ENCODE measurements around the gene BRME1.

DNA sequence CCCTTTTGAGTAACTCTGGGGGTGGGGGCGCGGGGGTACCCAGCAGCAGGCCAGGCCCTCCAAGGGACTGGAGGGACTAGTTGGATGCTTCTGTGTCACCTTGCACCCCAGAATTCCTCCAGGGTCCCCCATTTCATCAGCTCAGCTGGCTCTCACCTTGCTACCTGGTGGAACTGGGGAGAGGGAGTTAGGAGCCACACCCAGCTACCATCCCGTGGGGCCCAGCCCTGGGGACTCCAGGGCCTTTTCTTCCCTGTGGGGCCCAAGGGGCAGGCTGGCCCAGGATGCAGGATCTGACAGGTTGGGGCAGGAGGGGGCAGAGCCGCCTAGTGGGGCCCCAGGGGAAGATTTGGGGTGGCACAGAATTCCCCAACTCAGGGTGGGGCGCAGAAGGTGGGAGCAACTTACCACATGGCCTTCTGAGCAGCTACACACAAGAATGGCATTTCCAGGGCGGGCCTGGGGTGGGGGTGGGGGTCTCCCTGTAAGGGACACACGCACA lies 61.7 kb downstream of the BRME1 start:
- TF ChIP-seq EZH2phosphoT487 (IDR thresholded peaks at IDR 0.05): no peak
- TF ChIP-seq, protein P1, sequence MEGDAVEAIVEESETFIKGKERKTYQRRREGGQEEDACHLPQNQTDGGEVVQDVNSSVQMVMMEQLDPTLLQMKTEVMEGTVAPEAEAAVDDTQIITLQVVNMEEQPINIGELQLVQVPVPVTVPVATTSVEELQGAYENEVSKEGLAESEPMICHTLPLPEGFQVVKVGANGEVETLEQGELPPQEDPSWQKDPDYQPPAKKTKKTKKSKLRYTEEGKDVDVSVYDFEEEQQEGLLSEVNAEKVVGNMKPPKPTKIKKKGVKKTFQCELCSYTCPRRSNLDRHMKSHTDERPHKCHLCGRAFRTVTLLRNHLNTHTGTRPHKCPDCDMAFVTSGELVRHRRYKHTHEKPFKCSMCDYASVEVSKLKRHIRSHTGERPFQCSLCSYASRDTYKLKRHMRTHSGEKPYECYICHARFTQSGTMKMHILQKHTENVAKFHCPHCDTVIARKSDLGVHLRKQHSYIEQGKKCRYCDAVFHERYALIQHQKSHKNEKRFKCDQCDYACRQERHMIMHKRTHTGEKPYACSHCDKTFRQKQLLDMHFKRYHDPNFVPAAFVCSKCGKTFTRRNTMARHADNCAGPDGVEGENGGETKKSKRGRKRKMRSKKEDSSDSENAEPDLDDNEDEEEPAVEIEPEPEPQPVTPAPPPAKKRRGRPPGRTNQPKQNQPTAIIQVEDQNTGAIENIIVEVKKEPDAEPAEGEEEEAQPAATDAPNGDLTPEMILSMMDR (IDR thresholded peaks at IDR 0.05): no peak

All from neural progenitor cell (in vitro differentiated cells).